Ishikawa (cell line): ENCODE data around the gene CASP9.
A peak's percentile ranks its signal among the peaks of the same experiment; 100 is the strongest.

ENCODE experiments used
- CEBPB ChIP-seq: IDR thresholded peaks from 2 replicates; pipeline ENCODE4 v1.6.1; 2012
- CREB1 ChIP-seq: IDR thresholded peaks from 2 replicates; pipeline ENCODE4 v1.6.1; 2012; ENCODE audit warnings: low read depth
- EGR1 ChIP-seq: IDR thresholded peaks from 2 replicates; pipeline ENCODE4 v1.6.1; 2012
- EP300 ChIP-seq: IDR thresholded peaks from 2 replicates; pipeline ENCODE4 v1.6.1; 2012; ENCODE audit warnings: borderline replicate concordance
- FOXM1 ChIP-seq: IDR thresholded peaks from 2 replicates; pipeline ENCODE4 v1.6.1; 2012; ENCODE audit warnings: low read depth, borderline replicate concordance
- NFIC ChIP-seq: IDR thresholded peaks from 2 replicates; pipeline ENCODE4 v1.6.1; 2012
- RAD21 ChIP-seq: IDR thresholded peaks from 2 replicates; pipeline ENCODE4 v1.6.1; 2012; ENCODE audit warnings: low read depth
- TAF1 ChIP-seq: IDR thresholded peaks from 2 replicates; pipeline ENCODE4 v1.6.1; 2012; ENCODE audit warnings: low read depth, mild to moderate bottlenecking
- TCF12 ChIP-seq: IDR thresholded peaks from 2 replicates; pipeline ENCODE4 v1.6.1; 2012; ENCODE audit warnings: low read depth
- TEAD4 ChIP-seq: IDR thresholded peaks from 2 replicates; pipeline ENCODE4 v1.6.1; 2012
- YY1 ChIP-seq: IDR thresholded peaks from 2 replicates; pipeline ENCODE4 v1.6.1; 2012; ENCODE audit warnings: low read depth
- ZBTB7A ChIP-seq: IDR thresholded peaks from 2 replicates; pipeline ENCODE4 v1.6.1; 2012; ENCODE audit warnings: low read depth
- TF ChIP-seq, protein P1 (sequence below): IDR thresholded peaks from 2 replicates; pipeline ENCODE4 v1.6.1; 2012
- TF ChIP-seq, protein P2 (sequence below): IDR thresholded peaks from 2 replicates; pipeline ENCODE4 v1.6.1; 2012
- TF ChIP-seq, protein P3 (sequence below): IDR thresholded peaks from 2 replicates; pipeline ENCODE4 v1.6.1; 2012; ENCODE audit warnings: low read depth, mild to moderate bottlenecking

The CASP9 gene

DNA sequence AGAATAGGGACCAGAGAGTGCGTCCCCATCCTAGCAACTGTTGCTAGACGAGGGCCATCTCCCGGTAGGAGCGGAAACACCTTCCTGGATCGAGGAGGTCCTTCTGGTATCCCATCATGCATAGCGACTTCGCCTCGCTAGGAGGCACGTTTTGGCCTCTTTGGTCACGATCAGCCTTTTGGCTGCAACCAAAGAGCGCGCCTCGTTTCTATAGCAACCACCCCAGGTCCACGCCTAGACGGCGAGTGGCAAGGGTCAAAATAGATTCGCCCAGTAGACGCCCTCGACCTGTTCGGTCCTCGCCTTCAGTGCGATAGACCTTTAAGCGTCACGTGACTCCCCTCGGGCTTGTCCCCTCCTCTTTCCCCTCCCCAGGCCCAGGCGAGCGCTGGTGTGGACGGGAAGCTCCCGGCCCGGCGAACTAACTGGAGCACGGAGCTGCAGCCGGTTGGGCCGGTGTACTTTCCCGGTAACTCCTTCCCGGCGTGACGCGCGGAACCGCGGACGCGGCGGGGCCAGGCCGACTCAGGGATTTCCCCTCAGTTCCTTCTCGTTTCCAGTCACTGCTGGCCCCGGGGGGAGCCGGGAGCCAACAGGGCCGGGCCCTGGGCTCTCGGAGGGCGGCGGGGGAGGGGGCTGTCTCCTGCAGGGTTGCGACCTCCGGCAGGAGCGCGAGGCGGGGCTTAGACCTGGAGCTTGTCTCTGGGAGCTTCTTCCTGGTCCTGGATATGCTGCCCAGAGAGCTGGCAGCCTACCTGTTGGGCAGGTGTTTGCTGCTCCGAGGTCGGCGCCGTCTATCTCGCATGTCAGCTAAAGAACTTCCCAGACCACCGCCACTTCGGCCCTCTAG is 2.7 kb upstream of the CASP9 start, which contains the start of gene DNAJC16:
Gene DNAJC16 (plus strand): TSS at position 359 of the 850 bp plus-strand sequence. CDS start 2,258 bp downstream, outside the sequence.
- no peak; the same call in 1 of the 2 replicates for TF ChIP-seq TEAD4
- no peak; the same call in 1 of the 2 replicates for TF ChIP-seq NFIC
- no peak; the same call in 1 of the 2 replicates for TF ChIP-seq CEBPB
- TF ChIP-seq ZBTB7A = peak; percentile 56; the same call in 1 of the 2 replicates
- TF ChIP-seq FOXM1 = no peak
- TF ChIP-seq CREB1 = no peak
- peak; percentile 94 for TF ChIP-seq TAF1
- TF ChIP-seq RAD21 = no peak
- TF ChIP-seq, protein P1, sequence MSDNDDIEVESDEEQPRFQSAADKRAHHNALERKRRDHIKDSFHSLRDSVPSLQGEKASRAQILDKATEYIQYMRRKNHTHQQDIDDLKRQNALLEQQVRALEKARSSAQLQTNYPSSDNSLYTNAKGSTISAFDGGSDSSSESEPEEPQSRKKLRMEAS = peak; percentile 90
- peak; percentile 35; the same call in 1 of the 2 replicates for TF ChIP-seq YY1
- TF ChIP-seq, protein P2, sequence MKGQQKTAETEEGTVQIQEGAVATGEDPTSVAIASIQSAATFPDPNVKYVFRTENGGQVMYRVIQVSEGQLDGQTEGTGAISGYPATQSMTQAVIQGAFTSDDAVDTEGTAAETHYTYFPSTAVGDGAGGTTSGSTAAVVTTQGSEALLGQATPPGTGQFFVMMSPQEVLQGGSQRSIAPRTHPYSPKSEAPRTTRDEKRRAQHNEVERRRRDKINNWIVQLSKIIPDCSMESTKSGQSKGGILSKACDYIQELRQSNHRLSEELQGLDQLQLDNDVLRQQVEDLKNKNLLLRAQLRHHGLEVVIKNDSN = peak; percentile 99
- TF ChIP-seq EP300 = peak; percentile 43; the same call in 1 of the 2 replicates
- TF ChIP-seq, protein P3, sequence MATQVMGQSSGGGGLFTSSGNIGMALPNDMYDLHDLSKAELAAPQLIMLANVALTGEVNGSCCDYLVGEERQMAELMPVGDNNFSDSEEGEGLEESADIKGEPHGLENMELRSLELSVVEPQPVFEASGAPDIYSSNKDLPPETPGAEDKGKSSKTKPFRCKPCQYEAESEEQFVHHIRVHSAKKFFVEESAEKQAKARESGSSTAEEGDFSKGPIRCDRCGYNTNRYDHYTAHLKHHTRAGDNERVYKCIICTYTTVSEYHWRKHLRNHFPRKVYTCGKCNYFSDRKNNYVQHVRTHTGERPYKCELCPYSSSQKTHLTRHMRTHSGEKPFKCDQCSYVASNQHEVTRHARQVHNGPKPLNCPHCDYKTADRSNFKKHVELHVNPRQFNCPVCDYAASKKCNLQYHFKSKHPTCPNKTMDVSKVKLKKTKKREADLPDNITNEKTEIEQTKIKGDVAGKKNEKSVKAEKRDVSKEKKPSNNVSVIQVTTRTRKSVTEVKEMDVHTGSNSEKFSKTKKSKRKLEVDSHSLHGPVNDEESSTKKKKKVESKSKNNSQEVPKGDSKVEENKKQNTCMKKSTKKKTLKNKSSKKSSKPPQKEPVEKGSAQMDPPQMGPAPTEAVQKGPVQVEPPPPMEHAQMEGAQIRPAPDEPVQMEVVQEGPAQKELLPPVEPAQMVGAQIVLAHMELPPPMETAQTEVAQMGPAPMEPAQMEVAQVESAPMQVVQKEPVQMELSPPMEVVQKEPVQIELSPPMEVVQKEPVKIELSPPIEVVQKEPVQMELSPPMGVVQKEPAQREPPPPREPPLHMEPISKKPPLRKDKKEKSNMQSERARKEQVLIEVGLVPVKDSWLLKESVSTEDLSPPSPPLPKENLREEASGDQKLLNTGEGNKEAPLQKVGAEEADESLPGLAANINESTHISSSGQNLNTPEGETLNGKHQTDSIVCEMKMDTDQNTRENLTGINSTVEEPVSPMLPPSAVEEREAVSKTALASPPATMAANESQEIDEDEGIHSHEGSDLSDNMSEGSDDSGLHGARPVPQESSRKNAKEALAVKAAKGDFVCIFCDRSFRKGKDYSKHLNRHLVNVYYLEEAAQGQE = no peak
- no peak for TF ChIP-seq EGR1
- TF ChIP-seq TCF12 = peak; percentile 55

DNA sequence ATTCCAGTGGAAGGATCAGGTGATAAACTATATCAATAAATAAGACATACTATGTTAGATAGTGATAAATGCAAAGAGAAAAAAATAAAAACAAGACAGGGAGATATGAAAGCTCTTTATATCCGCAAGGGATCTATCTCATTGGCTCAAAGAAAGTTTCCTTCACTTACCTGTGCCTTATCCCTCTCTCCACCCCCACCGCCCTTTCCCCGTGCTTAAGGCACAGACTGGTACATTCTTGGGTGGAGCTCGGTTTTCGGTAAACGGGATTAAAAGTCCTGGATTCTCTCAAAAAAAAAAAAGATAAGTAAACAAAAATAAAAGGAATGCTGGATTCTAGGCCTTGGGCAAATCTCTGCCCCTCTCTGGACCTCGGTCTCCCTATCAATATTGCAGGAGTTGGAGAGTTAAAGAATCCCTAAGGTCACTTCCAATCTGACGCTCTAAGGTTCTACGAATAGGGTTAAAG is 2.0 kb upstream of the CASP9 start:
- TF ChIP-seq ZBTB7A = no peak
- no peak for TF ChIP-seq CREB1
- no peak for TF ChIP-seq TCF12
- TF ChIP-seq TEAD4 = no peak
- TF ChIP-seq RAD21 = no peak
- TF ChIP-seq EGR1 = no peak
- TF ChIP-seq EP300 = no peak
- no peak for TF ChIP-seq CEBPB

DNA sequence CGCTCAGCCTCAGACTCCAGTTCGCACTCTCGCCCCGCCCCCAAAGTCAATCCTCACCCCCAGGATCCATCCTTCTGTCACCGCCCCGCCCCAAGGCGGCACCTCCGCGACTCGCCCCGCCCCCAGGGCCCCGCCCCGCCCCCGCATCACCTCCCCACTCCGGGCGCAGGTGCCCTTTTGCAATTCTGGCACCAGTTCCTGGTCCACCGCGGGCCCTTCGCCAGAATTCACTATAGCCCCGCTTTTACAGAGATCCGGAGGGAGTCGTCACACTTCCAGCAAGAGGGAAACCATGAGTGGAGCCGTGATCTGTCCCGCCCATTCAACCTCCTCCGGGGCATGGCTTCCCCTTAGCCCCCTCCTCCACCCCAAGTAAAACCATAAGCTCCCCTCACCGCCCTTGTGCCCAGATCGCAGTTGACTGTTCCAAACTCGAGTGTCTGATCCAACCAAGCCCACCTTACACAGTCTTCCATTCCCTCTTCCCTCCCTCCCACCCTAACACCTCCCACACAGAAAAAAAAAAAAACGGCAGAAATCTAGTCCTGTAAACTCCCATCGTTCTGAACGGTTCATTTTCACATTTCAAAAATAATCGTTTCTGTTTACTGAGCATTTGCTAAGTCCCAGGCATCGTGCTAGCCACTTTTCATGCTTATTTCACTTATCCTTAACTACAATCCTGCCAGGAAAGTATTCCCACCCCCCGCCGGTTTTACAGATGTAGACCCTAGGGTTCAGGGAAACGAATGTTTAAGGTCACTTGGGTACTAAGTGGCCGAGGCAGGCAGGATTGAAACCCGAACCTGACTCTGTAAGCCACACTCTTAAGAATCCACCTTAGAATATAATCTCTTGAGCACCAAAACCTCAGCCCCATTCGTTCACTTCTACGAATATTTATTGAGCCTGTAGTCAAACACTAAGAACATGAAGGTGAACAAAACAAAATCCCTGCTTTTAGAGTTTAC is 1.3 kb upstream of the CASP9 start:
- TF ChIP-seq, protein P2 = no peak
- TF ChIP-seq TAF1 (0 out of 2 replicates have a peak, but pooled peaks have one; percentile 4), EP300 (no peak), NFIC (peak; percentile 54; the same call in 1 of the 2 replicates), CEBPB (no peak; the same call in 1 of the 2 replicates), EGR1 (0 out of 2 replicates have a peak, but pooled peaks have one; percentile 44)

DNA sequence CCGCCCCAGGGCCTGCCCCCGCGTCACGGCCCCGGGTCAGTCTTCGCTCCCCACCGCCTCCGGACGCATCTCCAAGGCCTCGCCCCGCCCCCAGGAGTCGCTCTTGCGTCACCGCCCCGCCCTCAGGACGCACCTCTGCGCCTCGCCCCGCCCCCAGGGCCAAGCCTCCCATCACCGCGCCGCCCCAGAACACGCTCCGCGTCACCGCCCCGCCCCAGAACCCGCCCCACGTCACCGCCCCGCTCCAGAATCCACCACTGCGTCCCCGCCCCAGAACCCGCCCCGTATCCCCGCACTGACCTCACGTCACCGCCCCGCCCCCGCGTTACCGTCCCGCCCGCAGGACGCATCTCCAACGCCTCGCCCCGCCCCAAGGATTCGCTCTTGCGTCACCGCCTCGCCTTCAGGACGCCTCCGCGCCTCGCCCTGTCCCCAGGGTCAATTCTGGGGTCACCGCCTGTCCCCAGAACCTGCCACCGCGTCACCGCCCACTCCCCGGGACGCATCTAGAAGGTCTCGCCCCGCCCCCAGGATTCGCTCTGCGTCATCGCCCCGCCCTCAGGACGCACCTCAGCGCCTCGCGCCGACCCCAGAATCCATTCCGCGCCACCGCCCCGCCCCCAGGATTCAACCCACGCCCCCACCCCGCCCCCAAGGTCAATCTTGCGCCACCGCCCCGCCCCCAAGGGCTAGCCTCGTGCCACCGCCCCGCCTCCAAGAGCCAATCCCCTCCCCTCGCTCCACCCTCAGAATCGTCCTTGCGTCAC is 451 bp upstream of the CASP9 start:
- TF ChIP-seq RAD21 = no peak
- peak; percentile 80 for TF ChIP-seq EGR1
- no peak for TF ChIP-seq ZBTB7A
- peak; percentile 77 for TF ChIP-seq CREB1
- TF ChIP-seq EP300 = no peak
- TF ChIP-seq, protein P3 = no peak
- no peak for TF ChIP-seq TEAD4
- TF ChIP-seq YY1 = no peak
- no peak; the same call in 1 of the 2 replicates for TF ChIP-seq TCF12
- no peak for TF ChIP-seq NFIC
- TF ChIP-seq, protein P2 = no peak
- TF ChIP-seq TAF1 = 0 out of 2 replicates have a peak, but pooled peaks have one; percentile 20
- peak; percentile 42 for TF ChIP-seq CEBPB
